ENCODE data around the gene PSMD13. TPM values are rescaled to one million over a fixed set of nuclear protein-coding genes. Genes with fewer than 3 reads are reported as not detected.

The PSMD13 gene
- total RNA-seq, 2 donors from 2014 or later = 75.3 to 80.3 TPM

DNA sequence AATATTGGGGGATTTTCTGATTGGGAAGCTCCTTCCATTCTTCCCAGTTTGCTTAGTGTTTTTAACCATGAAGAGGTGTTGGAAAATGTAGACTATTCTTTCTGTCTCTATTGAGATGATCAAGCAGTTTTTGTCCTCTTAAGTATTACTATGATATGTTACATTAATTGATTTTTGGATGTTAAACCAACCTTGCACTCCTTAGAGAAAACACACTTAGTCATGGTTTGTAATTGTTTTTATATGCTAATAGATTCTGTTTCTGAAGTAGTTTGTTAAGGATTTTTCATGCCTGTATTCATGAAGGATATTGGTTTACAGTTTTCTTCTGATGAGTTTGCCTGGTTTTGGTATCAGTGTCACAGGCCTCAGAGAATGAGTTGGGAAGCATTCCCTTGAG is 39.4 kb downstream of the PSMD13 start:
- TF ChIP-seq, protein P1, sequence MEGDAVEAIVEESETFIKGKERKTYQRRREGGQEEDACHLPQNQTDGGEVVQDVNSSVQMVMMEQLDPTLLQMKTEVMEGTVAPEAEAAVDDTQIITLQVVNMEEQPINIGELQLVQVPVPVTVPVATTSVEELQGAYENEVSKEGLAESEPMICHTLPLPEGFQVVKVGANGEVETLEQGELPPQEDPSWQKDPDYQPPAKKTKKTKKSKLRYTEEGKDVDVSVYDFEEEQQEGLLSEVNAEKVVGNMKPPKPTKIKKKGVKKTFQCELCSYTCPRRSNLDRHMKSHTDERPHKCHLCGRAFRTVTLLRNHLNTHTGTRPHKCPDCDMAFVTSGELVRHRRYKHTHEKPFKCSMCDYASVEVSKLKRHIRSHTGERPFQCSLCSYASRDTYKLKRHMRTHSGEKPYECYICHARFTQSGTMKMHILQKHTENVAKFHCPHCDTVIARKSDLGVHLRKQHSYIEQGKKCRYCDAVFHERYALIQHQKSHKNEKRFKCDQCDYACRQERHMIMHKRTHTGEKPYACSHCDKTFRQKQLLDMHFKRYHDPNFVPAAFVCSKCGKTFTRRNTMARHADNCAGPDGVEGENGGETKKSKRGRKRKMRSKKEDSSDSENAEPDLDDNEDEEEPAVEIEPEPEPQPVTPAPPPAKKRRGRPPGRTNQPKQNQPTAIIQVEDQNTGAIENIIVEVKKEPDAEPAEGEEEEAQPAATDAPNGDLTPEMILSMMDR (IDR thresholded peaks at IDR 0.05) = no peak
- Histone ChIP-seq H3K27me3 (peaks cover 13 to 28% of the 10 kb centered on the region in 2 donors), H3K4me1 (peaks cover 0 to 20% of the 10 kb centered on the region in 2 donors), H3K36me3 (no peaks in the 10 kb centered on the region), H3K4me3 (no peak overlapping the region), H3K9me3 (no peaks in the 10 kb centered on the region), H3K27ac (no peak overlapping the region)
- no peak for DNase-seq (ENCODE audit: low spot score)

DNA sequence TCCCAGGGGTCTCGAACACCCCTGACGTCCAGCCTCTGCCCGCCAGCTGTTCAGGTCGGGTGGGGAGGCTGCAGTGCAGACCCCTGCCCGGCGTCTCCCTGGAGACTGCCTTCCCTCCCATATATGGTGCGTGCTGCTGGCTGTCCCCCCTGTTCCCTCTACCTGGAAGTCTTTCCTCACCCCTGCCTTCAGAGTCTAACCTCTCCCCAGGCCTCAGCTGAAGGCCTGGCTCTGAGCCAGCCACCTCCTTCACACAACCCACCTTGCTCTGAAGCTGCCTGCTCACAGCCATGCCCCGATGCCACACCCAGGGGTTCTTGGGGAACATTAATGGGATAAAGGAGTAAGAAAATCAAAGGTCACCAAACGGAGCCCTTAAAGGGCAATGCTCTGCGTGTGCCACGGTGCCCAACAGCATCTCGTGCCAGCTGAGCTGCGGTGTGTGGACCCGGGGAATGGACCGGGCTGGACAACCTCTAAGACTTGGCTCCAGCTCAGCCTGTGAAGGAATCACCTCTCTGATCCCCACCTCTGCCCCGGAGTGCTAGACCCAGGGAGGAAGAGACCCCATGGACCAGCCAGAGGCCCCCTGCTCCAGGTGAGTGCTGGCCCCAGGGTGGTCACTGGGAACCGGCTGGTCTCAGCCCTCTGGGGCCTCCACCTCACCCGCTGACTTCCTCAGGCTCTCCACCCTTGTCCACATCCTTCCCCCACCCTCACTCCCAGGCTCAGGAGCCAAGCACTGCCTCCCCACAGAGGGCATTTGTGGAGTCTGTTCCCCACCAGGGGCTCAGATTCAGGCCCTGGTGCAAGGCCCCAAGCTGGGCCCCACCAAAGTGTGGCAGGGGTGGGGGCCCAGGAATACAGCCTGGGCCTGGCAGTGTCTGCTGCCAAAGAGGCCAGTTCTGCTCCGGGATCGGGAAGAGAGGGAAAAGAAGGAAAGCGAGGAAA is 41.5 kb downstream of the PSMD13 start, which contains the start of gene NLRP6:
Gene NLRP6 (plus strand): TSS at position 407 of the 951 bp plus-strand sequence. CDS start 163 bp downstream, at position 570.
- no peak for DNase-seq (ENCODE audit: low spot score)
- no peaks in the 10 kb centered on the region for H3K9me3 ChIP-seq
- no peak within 1 kb of the TSS for H3K27ac ChIP-seq
- TF ChIP-seq, protein P1 (IDR thresholded peaks at IDR 0.05) = no peak
- H3K4me3 ChIP-seq = peak within 1 kb of the TSS in 1 of 2 donors; percentile 33
- H3K4me1 ChIP-seq = peaks cover 0 to 20% of the 10 kb centered on the region in 2 donors
- peaks cover 24 to 44% of the 10 kb centered on the region in 2 donors for H3K27me3 ChIP-seq
- H3K36me3 ChIP-seq = no peaks in the 10 kb centered on the region

DNA sequence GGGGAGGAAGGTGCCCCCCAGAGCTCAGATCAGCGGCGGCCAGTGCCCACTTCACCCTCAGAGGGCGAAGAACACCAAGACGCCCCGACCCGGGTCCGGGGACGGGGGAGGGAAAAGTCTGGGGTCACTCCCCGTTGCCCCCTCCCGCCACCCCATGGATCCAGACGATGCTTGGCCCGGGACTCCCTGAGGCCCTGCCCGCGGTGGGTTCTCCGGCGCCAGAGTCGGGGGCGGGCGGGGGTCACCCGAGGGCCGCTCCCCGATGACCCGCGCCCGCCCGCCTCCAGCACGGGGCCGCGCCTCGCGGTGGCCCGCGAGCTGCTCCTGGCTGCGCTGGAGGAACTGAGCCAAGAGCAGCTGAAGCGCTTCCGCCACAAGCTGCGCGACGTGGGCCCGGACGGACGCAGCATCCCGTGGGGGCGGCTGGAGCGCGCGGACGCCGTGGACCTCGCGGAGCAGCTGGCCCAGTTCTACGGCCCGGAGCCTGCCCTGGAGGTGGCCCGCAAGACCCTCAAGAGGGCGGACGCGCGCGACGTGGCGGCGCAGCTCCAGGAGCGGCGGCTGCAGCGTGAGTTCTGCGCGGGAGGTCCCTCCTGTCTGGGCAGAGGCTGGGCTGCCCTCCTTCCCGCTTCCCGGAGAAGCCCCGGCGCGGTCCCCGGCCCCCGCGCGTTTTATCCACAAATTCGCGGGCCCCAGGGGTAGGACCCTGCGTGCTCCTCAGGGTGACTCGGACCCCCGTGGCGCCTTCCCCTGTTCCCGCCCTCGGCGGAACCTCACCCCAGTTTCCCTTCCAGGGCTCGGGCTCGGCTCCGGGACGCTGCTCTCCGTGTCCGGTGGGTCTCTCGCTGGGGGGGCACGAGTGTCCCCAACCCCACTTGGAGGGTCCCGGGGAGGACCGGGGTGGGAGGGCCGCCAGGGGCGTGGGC is 42.5 kb downstream of the PSMD13 start:
- H3K36me3 ChIP-seq = no peaks in the 10 kb centered on the region
- H3K9me3 ChIP-seq = no peaks in the 10 kb centered on the region
- H3K27me3 ChIP-seq = peaks cover 24 to 44% of the 10 kb centered on the region in 2 donors
- no peak for DNase-seq (ENCODE audit: low spot score)
- TF ChIP-seq, protein P1 (IDR thresholded peaks at IDR 0.05) = no peak
- peak overlapping the region in 1 of 2 donors; percentile 33 for H3K4me3 ChIP-seq
- H3K4me1 ChIP-seq = peaks cover 0 to 20% of the 10 kb centered on the region in 2 donors
- H3K27ac ChIP-seq = no peak overlapping the region

DNA sequence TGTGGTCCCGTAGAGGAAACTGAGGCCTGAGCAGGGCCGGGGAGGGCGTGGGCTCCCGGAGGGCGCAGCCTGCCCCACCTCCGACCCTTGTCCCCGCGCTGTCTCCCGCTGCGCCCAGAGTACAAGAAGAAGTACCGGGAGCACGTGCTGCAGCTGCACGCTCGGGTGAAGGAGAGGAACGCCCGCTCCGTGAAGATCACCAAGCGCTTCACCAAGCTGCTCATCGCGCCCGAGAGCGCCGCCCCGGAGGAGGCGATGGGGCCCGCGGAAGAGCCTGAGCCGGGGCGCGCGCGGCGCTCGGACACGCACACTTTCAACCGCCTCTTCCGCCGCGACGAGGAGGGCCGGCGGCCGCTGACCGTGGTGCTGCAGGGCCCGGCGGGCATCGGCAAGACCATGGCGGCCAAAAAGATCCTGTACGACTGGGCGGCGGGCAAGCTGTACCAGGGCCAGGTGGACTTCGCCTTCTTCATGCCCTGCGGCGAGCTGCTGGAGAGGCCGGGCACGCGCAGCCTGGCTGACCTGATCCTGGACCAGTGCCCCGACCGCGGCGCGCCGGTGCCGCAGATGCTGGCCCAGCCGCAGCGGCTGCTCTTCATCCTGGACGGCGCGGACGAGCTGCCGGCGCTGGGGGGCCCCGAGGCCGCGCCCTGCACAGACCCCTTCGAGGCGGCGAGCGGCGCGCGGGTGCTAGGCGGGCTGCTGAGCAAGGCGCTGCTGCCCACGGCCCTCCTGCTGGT is 43.4 kb downstream of the PSMD13 start:
- Histone ChIP-seq H3K9me3 (no peaks in the 10 kb centered on the region), H3K27ac (no peak overlapping the region), H3K4me3 (peak overlapping the region in 1 of 2 donors; percentile 33), H3K4me1 (peaks cover 0 to 20% of the 10 kb centered on the region in 2 donors), H3K36me3 (no peaks in the 10 kb centered on the region), H3K27me3 (peaks cover 24 to 44% of the 10 kb centered on the region in 2 donors)
- DNase-seq (ENCODE audit: low spot score) = no peak
- TF ChIP-seq, protein P1 (IDR thresholded peaks at IDR 0.05) = no peak

Data from right atrium auricular region (tissue), 2 donors.